IMR-90 (cell line): ENCODE data around the gene JADE2. TPM values are rescaled to one million over a fixed set of nuclear protein-coding genes. Genes with fewer than 3 reads are reported as not detected.

Experiments
- ATAC-seq: fragments of 200-7000 bp; cut with Tn5 transposase; 2 replicates; pipeline ENCODE4 v1.9.1; 2020; ENCODE audit warnings: low read depth, mild to moderate bottlenecking, moderate library complexity
- BruUV-seq: library from RNA; stranded (reverse); fragments of 400-500 nt; replicated peaks from 2 replicates; lab custom pipeline; 2021; lab: Mats Ljungman, UMichigan
- CTCF ChIA-PET: fragments of 300-600 bp; formaldehyde crosslinking; extraction: SDS; loops from one replicate; lab custom pipeline; 2021; ENCODE audit warnings: antibody characterized with exemption; lab: Yijun Ruan, JAX
- POLR2A ChIA-PET: fragments of 300-600 bp; sonication (Branson Sonifier 250); formaldehyde crosslinking; loops from one replicate; lab custom pipeline; 2022; ENCODE audit warnings: antibody characterized with exemption; ENCODE audit not compliant: unreplicated experiment; lab: Charles Lee
- DNase-seq: peaks from one replicate; pipeline ENCODE4 v3.0.0; 2013
- H2AFZ ChIP-seq: replicated peaks from 2 replicates; pipeline ENCODE3; 2013; ENCODE audit warnings: low read length, mild to moderate bottlenecking; ENCODE audit not compliant: poor library complexity
- H2AK5ac ChIP-seq: 2 replicates; pipeline ENCODE4 v1.6.1; 2013; ENCODE audit warnings: low read depth, low read length, inconsistent platforms
- H2AK9ac ChIP-seq: replicated peaks from 2 replicates; pipeline ENCODE3; 2013; ENCODE audit warnings: mild to moderate bottlenecking, low read depth, low read length, moderate library complexity; ENCODE audit not compliant: poor library complexity
- H2BK120ac ChIP-seq: 2 replicates; pipeline ENCODE4 v1.6.1; 2013; ENCODE audit warnings: low read depth, low read length, inconsistent platforms
- H2BK15ac ChIP-seq: 3 replicates; pipeline ENCODE4 v1.6.1; 2013; ENCODE audit warnings: low read depth, low read length, inconsistent platforms
- H2BK20ac ChIP-seq: 2 replicates; pipeline ENCODE4 v1.6.1; 2013; ENCODE audit warnings: low read depth, mild to moderate bottlenecking, inconsistent platforms, low read length, moderate library complexity
- H2BK5ac ChIP-seq: 2 replicates; pipeline ENCODE4 v1.6.1; 2013; ENCODE audit warnings: mild to moderate bottlenecking, low read depth, low read length, inconsistent platforms; ENCODE audit not compliant: poor library complexity, severe bottlenecking
- H3K14ac ChIP-seq: replicated peaks from 2 replicates; pipeline ENCODE4 v1.6.1; 2013; ENCODE audit warnings: low read depth, low read length, inconsistent platforms
- H3K18ac ChIP-seq: 2 replicates; pipeline ENCODE4 v1.6.1; 2013; ENCODE audit warnings: low read depth, low read length, control low read depth
- H3K23ac ChIP-seq: 2 replicates; pipeline ENCODE4 v1.6.1; 2013; ENCODE audit warnings: low read depth, low read length, inconsistent platforms
- H3K27ac ChIP-seq: 2 replicates; pipeline ENCODE4 v1.5.1; 2013; ENCODE audit warnings: mild to moderate bottlenecking, control low read depth, low read length; ENCODE audit not compliant: insufficient read depth
- H3K27me3 ChIP-seq: 2 replicates; pipeline ENCODE4 v1.6.1; 2013; ENCODE audit warnings: low read length; ENCODE audit not compliant: control insufficient read depth, insufficient read depth
- H3K36me3 ChIP-seq: 2 replicates; pipeline ENCODE4 v1.6.1; 2013; ENCODE audit warnings: low read length, mixed read lengths; ENCODE audit not compliant: control insufficient read depth, insufficient read depth
- H3K4ac ChIP-seq: 2 replicates; pipeline ENCODE4 v1.6.1; 2013; ENCODE audit warnings: low read depth, low read length, inconsistent platforms
- H3K4me1 ChIP-seq: 2 replicates; pipeline ENCODE4 v1.6.1; 2013; ENCODE audit warnings: low read length, mixed read lengths; ENCODE audit not compliant: control insufficient read depth, insufficient read depth
- H3K4me2 ChIP-seq: 2 replicates; pipeline ENCODE4 v1.6.1; 2013; ENCODE audit warnings: low read depth, mild to moderate bottlenecking, control low read depth, low read length, moderate library complexity
- H3K4me3 ChIP-seq: 2 replicates; pipeline ENCODE4 v1.5.1; 2013; ENCODE audit warnings: low read depth, mild to moderate bottlenecking, control low read depth, low read length, moderate library complexity; ENCODE audit not compliant: insufficient read depth
- H3K56ac ChIP-seq: 2 replicates; pipeline ENCODE4 v1.6.1; 2013; ENCODE audit warnings: low read length, inconsistent platforms; ENCODE audit not compliant: insufficient read depth; ENCODE audit errors: extremely low read depth
- H3K79me1 ChIP-seq, 2 experiments: 2 replicates each; pipeline ENCODE4 v1.6.1; 2013; ENCODE audit warnings: low read length in 2 of 2, inconsistent platforms in 1 of 2, low read depth in 1 of 2
- H3K9ac ChIP-seq: 2 replicates; pipeline ENCODE4 v1.6.1; 2013; ENCODE audit warnings: low read depth, low read length, control low read depth
- H3K9me1 ChIP-seq: 2 replicates; pipeline ENCODE4 v1.6.1; 2013; ENCODE audit warnings: low read length, inconsistent platforms; ENCODE audit not compliant: insufficient read depth
- H3K9me3 ChIP-seq: 2 replicates; pipeline ENCODE4 v1.6.1; 2013; ENCODE audit warnings: low read length; ENCODE audit not compliant: control insufficient read depth, insufficient read depth
- H4K20me1 ChIP-seq: 2 replicates; pipeline ENCODE4 v1.6.1; 2013; ENCODE audit warnings: low read length, inconsistent platforms; ENCODE audit not compliant: insufficient read depth
- H4K5ac ChIP-seq: 2 replicates; pipeline ENCODE4 v1.6.1; 2013; ENCODE audit warnings: mild to moderate bottlenecking, low read depth, low read length, control low read depth
- H4K8ac ChIP-seq, 2 experiments: 2 replicates each; pipeline ENCODE4 v1.6.1; 2013; ENCODE audit warnings: low read depth in 2 of 2, low read length in 2 of 2, control low read depth in 1 of 2, inconsistent platforms in 1 of 2
- H4K91ac ChIP-seq: 2 replicates; pipeline ENCODE4 v1.6.1; 2013; ENCODE audit warnings: low read depth, low read length, inconsistent platforms; ENCODE audit not compliant: insufficient read depth
- CEBPB ChIP-seq: IDR thresholded peaks from 2 replicates; pipeline ENCODE4 v1.6.1; 2012; ENCODE audit warnings: low read depth, low read length, improper control_type of control experiment
- FOS ChIP-seq: fragments of 150-350 bp; IDR thresholded peaks from 2 replicates; pipeline ENCODE4 v1.6.1; 2016; ENCODE audit warnings: low read depth, low read length
- MAFK ChIP-seq: IDR thresholded peaks from 2 replicates; pipeline ENCODE4 v1.6.1; 2012; ENCODE audit warnings: low read depth, low read length, improper control_type of control experiment
- MAZ ChIP-seq: IDR thresholded peaks from 2 replicates; pipeline ENCODE4 v1.6.1; 2012; ENCODE audit warnings: low read depth, mild to moderate bottlenecking, low read length, improper control_type of control experiment, moderate library complexity, borderline replicate concordance
- NFE2L2 ChIP-seq: fragments of 150-350 bp; IDR thresholded peaks from 2 replicates; pipeline ENCODE4 v1.6.1; 2016; ENCODE audit warnings: low read depth, mild to moderate bottlenecking, low read length
- RCOR1 ChIP-seq: IDR thresholded peaks from 2 replicates; pipeline ENCODE4 v1.6.1; 2012; ENCODE audit warnings: mild to moderate bottlenecking, low read length, improper control_type of control experiment; ENCODE audit not compliant: insufficient replicate concordance
- SMC3 ChIP-seq: fragments of 150-350 bp; IDR thresholded peaks from 2 replicates; pipeline ENCODE4 v1.6.1; 2016; ENCODE audit warnings: low read depth, mild to moderate bottlenecking, antibody characterized with exemption, low read length, moderate library complexity
- WGBS, 2 experiments: methylation state at CpG; one replicate each; pipeline versions ENCODE4 v1.1.5 to v1.1.7; 2013; ENCODE audit warnings: missing lambda C conversion rate in 2 of 2; ENCODE audit not compliant: insufficient read length in 1 of 2; ENCODE audit errors: extremely low coverage in 2 of 2; 5-methylcytosine and 5-hydroxymethylcytosine counted together
- dilution Hi-C: fragments of 300-500 bp; cut with HindIII; formaldehyde crosslinking; loops from one replicate; pipeline ENCODE4 v1.14.3; 2018; ENCODE audit warnings: low sequenced_read_pairs; ENCODE audit not compliant: unreplicated experiment
- in situ Hi-C: fragments of 300-500 bp; cut with MboI; formaldehyde crosslinking; loops from 3 replicates; pipeline ENCODE4 v1.14.3; 2019; ENCODE audit warnings: low sequenced_read_pairs, inconsistent platforms, mixed read lengths
- intact Hi-C: fragments of 100-400 bp; cut with micrococcal nuclease; formaldehyde crosslinking; loops from 2 replicates; pipeline ENCODE4 v1.10.0; 2022
- polyA plus RNA-seq, 3 experiments: library from polyadenylated mRNA; depleted of rRNA; stranded (reverse); fragments of >200 nt; gene quantifications; 2 replicates each; pipeline ENCODE4 v1.2.3, GENCODE V29; 2012; ENCODE audit warnings: low replicate concordance in 1 of 3
- total RNA-seq: library from RNA; depleted of rRNA; stranded (reverse); fragments of >200 nt; gene quantifications from 2 replicates; pipeline ENCODE4 v1.2.3, GENCODE V29; 2012

The JADE2 gene
- total and polyA plus RNA-seq, 2 of the 4 experiments (the other 2 are of a cell fraction), result 13.3 to 14.9 TPM

GRCh38 chr5:134594336-134594735, 68.9 kb downstream of the JADE2 start:
- Histone ChIP-seq H3K18ac (no peak overlapping the region), H3K4me1 (peaks cover 9% of the 10 kb centered on the region), H3K9me3 (no peaks in the 10 kb centered on the region), H3K9me1 (peaks cover 10% of the 10 kb centered on the region; the same call in 1 of the 2 replicates), H2AK5ac (no peak overlapping the region), H3K14ac (no peak overlapping the region), H2BK5ac (no peak overlapping the region), H3K4me2 (no peak overlapping the region), H3K4me3 (no peak overlapping the region), H3K27ac (no peak overlapping the region), H3K4ac (no peak overlapping the region), H3K23ac (no peak overlapping the region), H2BK120ac (no peak overlapping the region), H4K5ac (no peak overlapping the region), H2AFZ (no peak overlapping the region), H2BK20ac (no peak overlapping the region), H3K9ac (no peak overlapping the region), H3K56ac (no peak overlapping the region), H3K79me1 (no peaks in the 10 kb centered on the region), H3K36me3 (no peaks in the 10 kb centered on the region), H4K20me1 (no peaks in the 10 kb centered on the region), H4K8ac (no peak overlapping the region), H4K91ac (no peak overlapping the region), H2BK15ac (no peak overlapping the region), H2AK9ac (no peak overlapping the region), H3K27me3 (no peaks in the 10 kb centered on the region)
- intact Hi-C loops, result no loop called here
- WGBS, 2 experiments, result 86% methylated on average over 1 of the region's 7 CpGs; no CpG with 5 or more reads in 1 of the 2 experiments
- CTCF ChIA-PET, result no interaction called here
- no peak for TF ChIP-seq NFE2L2
- TF ChIP-seq MAFK, result no peak
- TF ChIP-seq CEBPB, result no peak
- no peak for TF ChIP-seq SMC3
- no peak for TF ChIP-seq FOS
- no peak for TF ChIP-seq MAZ
- TF ChIP-seq RCOR1, result no peak
- DNase-seq (no peak), ATAC-seq (no peak)
- POLR2A ChIA-PET, result no interaction called here
- no TSS peak for BruUV-seq
- in situ Hi-C loops, result no loop called here
- dilution Hi-C loops, result no loop called here
